CD4-positive, alpha-beta T cell (primary cell): ENCODE measurements around the gene CTIF. TPM values are rescaled to one million over a fixed set of nuclear protein-coding genes. Genes with fewer than 3 reads are reported as not detected.

Source experiments
- ATAC-seq: fragments of 200-7000 bp; cut with Tn5 transposase; one replicate; pipeline ENCODE4 v1.10.0; 2022; ENCODE audit warnings: mild to moderate bottlenecking; ENCODE audit not compliant: poor library complexity
- CTCF ChIA-PET: fragments of 350-600 bp; sonication (Branson Sonifier 250); formaldehyde crosslinking; loops from one replicate; lab custom pipeline; 2021; ENCODE audit warnings: antibody characterized with exemption, inconsistent platforms; lab: Charles Lee
- POLR2A ChIA-PET: fragments of 350-600 bp; sonication (Branson Sonifier 250); formaldehyde crosslinking; loops from one replicate; lab custom pipeline; 2021; ENCODE audit warnings: antibody characterized with exemption, inconsistent platforms; lab: Charles Lee
- DNase-seq, 14 experiments: peaks; one replicate each; pipeline ENCODE4 v3.0.0-alpha.2; 2013 to 2020; ENCODE audit warnings: mixed read lengths in 2 of 14
- H3K27ac ChIP-seq, 2 donors: one replicate each; pipeline versions ENCODE4 v1.5.1 to v1.7.0; 2013; ENCODE audit warnings: low read length in 2 of 2, low read depth in 1 of 2, mild to moderate bottlenecking in 1 of 2
- H3K27me3 ChIP-seq, 2 experiments: 1 replicate in 1 of 2; 2 replicates in 1 of 2; pipeline versions ENCODE4 v1.6.1 to v1.7.0; 2013; ENCODE audit warnings: low read length in 2 of 2, control low read depth in 1 of 2, mild to moderate bottlenecking in 1 of 2, moderate library complexity in 1 of 2; ENCODE audit not compliant: insufficient read depth in 2 of 2, control insufficient read depth in 1 of 2
- H3K36me3 ChIP-seq: one replicate; pipeline ENCODE4 v1.6.1; 2013; ENCODE audit warnings: low read length, control low read depth; ENCODE audit not compliant: insufficient read depth
- H3K4me1 ChIP-seq: one replicate; pipeline ENCODE4 v1.6.1; 2013; ENCODE audit warnings: low read length, control low read depth; ENCODE audit not compliant: insufficient read depth
- H3K4me3 ChIP-seq: one replicate; pipeline ENCODE4 v1.5.1; 2013; ENCODE audit warnings: mild to moderate bottlenecking, low read length, moderate library complexity
- H3K9me3 ChIP-seq, 2 experiments: 1 replicate in 1 of 2; 2 replicates in 1 of 2; pipeline versions ENCODE4 v1.6.1 to v1.7.0; 2013; ENCODE audit warnings: low read length in 2 of 2, mild to moderate bottlenecking in 2 of 2, control low read depth in 1 of 2, moderate library complexity in 1 of 2; ENCODE audit not compliant: control insufficient read depth in 1 of 2, insufficient read depth in 1 of 2
- H3K27ac Mint-ChIP-seq: one replicate; pipeline ENCODE4 v1.8.0; 2020; ENCODE audit warnings: mixed read lengths
- H3K27me3 Mint-ChIP-seq: one replicate; pipeline ENCODE4 v1.8.0; 2021; ENCODE audit warnings: mixed read lengths
- H3K36me3 Mint-ChIP-seq: one replicate; pipeline ENCODE4 v1.8.0; 2021; ENCODE audit warnings: low read depth, mixed read lengths
- H3K4me1 Mint-ChIP-seq: one replicate; pipeline ENCODE4 v1.8.0; 2021; ENCODE audit warnings: low read depth, mixed read lengths
- H3K4me3 Mint-ChIP-seq: one replicate; pipeline ENCODE4 v1.8.0; 2020; ENCODE audit warnings: mild to moderate bottlenecking, mixed read lengths
- H3K9me3 Mint-ChIP-seq: one replicate; pipeline ENCODE4 v1.8.0; 2020; ENCODE audit warnings: mixed read lengths
- CTCF ChIP-seq: fragments of 200-600 bp; IDR thresholded peaks from one replicate; pipeline ENCODE4 v1.8.0; 2022; ENCODE audit warnings: antibody characterized with exemption, mild to moderate bottlenecking
- intact Hi-C, 2 experiments: fragments of 100-400 bp; cut with DNase I in 1 of 2; cut with micrococcal nuclease in 1 of 2; formaldehyde crosslinking; loops; one replicate each; pipeline versions ENCODE4 v1.15.1 to v1.9.0; 2023 to 2025; cut with DNase I, micrococcal nuclease
- total RNA-seq, 174 experiments: library from RNA in 2 of 174; stranded (reverse) in 2 of 174; gene quantifications; one replicate each; pipeline ENCODE4 v1.2.3 and lab custom pipeline; 2021 to 2026

Gene CTIF
- total RNA-seq, 2 experiments from 2014 or later: 1.1 to 2.9 TPM

GRCh38 chr18:48804856-48805610 lies 266.2 kb downstream of the CTIF start:
- DNase-seq (peak in 1 of 14 experiments; percentile 23), ATAC-seq (no peak)
- H3K4me3 ChIP-seq: no peak overlapping the region
- no peaks in the 10 kb centered on the region for H3K36me3 ChIP-seq
- Mint-ChIP-seq H3K27me3 (no peaks in the 10 kb centered on the region), H3K4me1 (peaks cover 50% of the 10 kb centered on the region), H3K36me3 (no peaks in the 10 kb centered on the region), H3K9me3 (no peaks in the 10 kb centered on the region), H3K27ac (no peak overlapping the region), H3K4me3 (no peak overlapping the region)
- no peak for TF ChIP-seq CTCF
- H3K9me3 ChIP-seq: no peaks in the 10 kb centered on the region
- H3K27ac ChIP-seq: no peak overlapping the region
- intact Hi-C loops: no loop called here
- H3K4me1 ChIP-seq: peaks cover 36% of the 10 kb centered on the region
- no peaks in the 10 kb centered on the region for H3K27me3 ChIP-seq
- POLR2A ChIA-PET: no interaction called here
- CTCF ChIA-PET: no interaction called here

GRCh38 chr18:48805826-48806535 lies 267.1 kb downstream of the CTIF start:
- Histone ChIP-seq H3K9me3 (no peaks in the 10 kb centered on the region), H3K4me3 (no peak overlapping the region), H3K27me3 (no peaks in the 10 kb centered on the region), H3K36me3 (no peaks in the 10 kb centered on the region), H3K4me1 (peaks cover 33% of the 10 kb centered on the region), H3K27ac (no peak overlapping the region)
- ChIA-PET CTCF (no interaction called here), POLR2A (interaction anchor here (0.7 kb wide), 1 partner anchor 29 kb away, joined by 5 read pairs; no protein-coding TSS in a partner anchor)
- H3K4me1 Mint-ChIP-seq: peaks cover 54% of the 10 kb centered on the region
- H3K4me3 Mint-ChIP-seq: no peak overlapping the region
- ATAC-seq (no peak), DNase-seq (peak in 2 of 14 experiments; percentile 1 to 2)
- no peaks in the 10 kb centered on the region for H3K27me3 Mint-ChIP-seq
- intact Hi-C loops: no loop called here
- no peak overlapping the region for H3K27ac Mint-ChIP-seq
- no peak for TF ChIP-seq CTCF
- no peaks in the 10 kb centered on the region for H3K9me3 Mint-ChIP-seq
- no peaks in the 10 kb centered on the region for H3K36me3 Mint-ChIP-seq

- H3K27me3 Mint-ChIP-seq: no peaks in the 10 kb centered on the region
- H3K27ac Mint-ChIP-seq: peak overlapping the region; percentile 10
- no peak overlapping the region for H3K4me3 ChIP-seq
- intact Hi-C loops: no loop called here
- no peak overlapping the region for H3K27ac ChIP-seq
- H3K4me1 Mint-ChIP-seq: peaks cover 48% of the 10 kb centered on the region
- H3K36me3 Mint-ChIP-seq: no peaks in the 10 kb centered on the region
- ChIA-PET CTCF (no interaction called here), POLR2A (interaction anchor here (0.7 kb wide), 1 partner anchor 28 kb away, joined by 5 read pairs; no protein-coding TSS in a partner anchor)
- H3K27me3 ChIP-seq: no peaks in the 10 kb centered on the region
- H3K9me3 Mint-ChIP-seq: no peaks in the 10 kb centered on the region
- no peaks in the 10 kb centered on the region for H3K36me3 ChIP-seq
- peak in 9 of 14 experiments; percentile 3 to 81 (median 29) for DNase-seq
- peak overlapping the region; percentile 6 for H3K4me3 Mint-ChIP-seq
- H3K4me1 ChIP-seq: peaks cover 26% of the 10 kb centered on the region
- peak; percentile 86 for ATAC-seq
- no peak for TF ChIP-seq CTCF
- no peaks in the 10 kb centered on the region for H3K9me3 ChIP-seq
These were observed 267.9 kb downstream of the CTIF start for GRCh38 chr18:48806551-48807261.
